CD4-positive, alpha-beta T cell (primary cell): ENCODE measurements around the gene NCAPG2. TPM values are rescaled to one million over a fixed set of nuclear protein-coding genes. Genes with fewer than 3 reads are reported as not detected.

Experiments used
- ATAC-seq: fragments of 200-7000 bp; cut with Tn5 transposase; one replicate; pipeline ENCODE4 v1.10.0; 2022; ENCODE audit warnings: mild to moderate bottlenecking; ENCODE audit not compliant: poor library complexity
- CTCF ChIA-PET: fragments of 350-600 bp; sonication (Branson Sonifier 250); formaldehyde crosslinking; loops from one replicate; lab custom pipeline; 2021; ENCODE audit warnings: antibody characterized with exemption, inconsistent platforms; lab: Charles Lee
- POLR2A ChIA-PET: fragments of 350-600 bp; sonication (Branson Sonifier 250); formaldehyde crosslinking; loops from one replicate; lab custom pipeline; 2021; ENCODE audit warnings: antibody characterized with exemption, inconsistent platforms; lab: Charles Lee
- DNase-seq, 14 experiments: peaks; one replicate each; pipeline ENCODE4 v3.0.0-alpha.2; 2013 to 2020; ENCODE audit warnings: mixed read lengths in 2 of 14
- H3K27ac ChIP-seq, 2 donors: one replicate each; pipeline versions ENCODE4 v1.5.1 to v1.7.0; 2013; ENCODE audit warnings: low read length in 2 of 2, low read depth in 1 of 2, mild to moderate bottlenecking in 1 of 2
- H3K27me3 ChIP-seq, 2 experiments: 1 replicate in 1 of 2; 2 replicates in 1 of 2; pipeline versions ENCODE4 v1.6.1 to v1.7.0; 2013; ENCODE audit warnings: low read length in 2 of 2, control low read depth in 1 of 2, mild to moderate bottlenecking in 1 of 2, moderate library complexity in 1 of 2; ENCODE audit not compliant: insufficient read depth in 2 of 2, control insufficient read depth in 1 of 2
- H3K36me3 ChIP-seq: one replicate; pipeline ENCODE4 v1.6.1; 2013; ENCODE audit warnings: low read length, control low read depth; ENCODE audit not compliant: insufficient read depth
- H3K4me1 ChIP-seq: one replicate; pipeline ENCODE4 v1.6.1; 2013; ENCODE audit warnings: low read length, control low read depth; ENCODE audit not compliant: insufficient read depth
- H3K4me3 ChIP-seq: one replicate; pipeline ENCODE4 v1.5.1; 2013; ENCODE audit warnings: mild to moderate bottlenecking, low read length, moderate library complexity
- H3K9me3 ChIP-seq, 2 experiments: 1 replicate in 1 of 2; 2 replicates in 1 of 2; pipeline versions ENCODE4 v1.6.1 to v1.7.0; 2013; ENCODE audit warnings: low read length in 2 of 2, mild to moderate bottlenecking in 2 of 2, control low read depth in 1 of 2, moderate library complexity in 1 of 2; ENCODE audit not compliant: control insufficient read depth in 1 of 2, insufficient read depth in 1 of 2
- H3K27ac Mint-ChIP-seq: one replicate; pipeline ENCODE4 v1.8.0; 2020; ENCODE audit warnings: mixed read lengths
- H3K27me3 Mint-ChIP-seq: one replicate; pipeline ENCODE4 v1.8.0; 2021; ENCODE audit warnings: mixed read lengths
- H3K36me3 Mint-ChIP-seq: one replicate; pipeline ENCODE4 v1.8.0; 2021; ENCODE audit warnings: low read depth, mixed read lengths
- H3K4me1 Mint-ChIP-seq: one replicate; pipeline ENCODE4 v1.8.0; 2021; ENCODE audit warnings: low read depth, mixed read lengths
- H3K4me3 Mint-ChIP-seq: one replicate; pipeline ENCODE4 v1.8.0; 2020; ENCODE audit warnings: mild to moderate bottlenecking, mixed read lengths
- H3K9me3 Mint-ChIP-seq: one replicate; pipeline ENCODE4 v1.8.0; 2020; ENCODE audit warnings: mixed read lengths
- CTCF ChIP-seq: fragments of 200-600 bp; IDR thresholded peaks from one replicate; pipeline ENCODE4 v1.8.0; 2022; ENCODE audit warnings: antibody characterized with exemption, mild to moderate bottlenecking
- intact Hi-C, 2 experiments: fragments of 100-400 bp; cut with DNase I in 1 of 2; cut with micrococcal nuclease in 1 of 2; formaldehyde crosslinking; loops; one replicate each; pipeline versions ENCODE4 v1.15.1 to v1.9.0; 2023 to 2025; cut with DNase I, micrococcal nuclease
- total RNA-seq, 174 experiments: library from RNA in 2 of 174; stranded (reverse) in 2 of 174; gene quantifications; one replicate each; pipeline ENCODE4 v1.2.3 and lab custom pipeline; 2021 to 2026

Gene NCAPG2
- total RNA-seq, 2 experiments from 2014 or later: 9.9 to 11.8 TPM

- peaks cover 47 to 51% of the 10 kb centered on the region in 2 experiments for H3K27me3 ChIP-seq
- no peak overlapping the region for H3K4me3 ChIP-seq
- Mint-ChIP-seq H3K9me3 (peaks cover 12% of the 10 kb centered on the region), H3K27ac (no peak overlapping the region), H3K27me3 (peaks cover 62% of the 10 kb centered on the region), H3K36me3 (no peaks in the 10 kb centered on the region), H3K4me3 (no peak overlapping the region), H3K4me1 (peaks cover 11% of the 10 kb centered on the region)
- intact Hi-C loops: no loop called here
- DNase-seq: no peak
- no peaks in the 10 kb centered on the region for H3K36me3 ChIP-seq
- ATAC-seq: no peak
- CTCF ChIA-PET: no interaction called here
- peaks cover 22% of the 10 kb centered on the region in 2 experiments for H3K9me3 ChIP-seq
- H3K27ac ChIP-seq: no peak overlapping the region
- TF ChIP-seq CTCF: no peak
- peaks cover 15% of the 10 kb centered on the region for H3K4me1 ChIP-seq
- POLR2A ChIA-PET: no interaction called here
These were observed 120.8 kb downstream of the NCAPG2 start for GRCh38 chr7:158583810-158584209.

DNA sequence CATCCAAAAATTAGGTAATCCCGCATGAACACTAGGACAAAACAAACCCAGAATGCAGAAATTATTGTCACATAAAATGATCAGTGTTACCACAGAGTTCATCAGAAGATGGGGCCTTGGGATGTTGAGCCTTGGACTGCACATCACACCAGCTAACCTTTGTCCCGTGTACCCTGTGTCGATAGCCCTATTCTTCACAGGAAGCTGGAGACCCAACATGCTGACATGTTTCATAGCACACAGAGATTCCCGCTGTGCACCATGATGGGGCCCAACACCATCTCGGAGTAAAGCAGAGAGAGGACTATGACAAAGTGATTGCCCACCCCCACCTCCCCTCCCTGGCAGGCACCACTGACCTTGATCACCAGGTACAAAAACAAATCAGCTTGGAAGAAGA lies 121.5 kb downstream of the NCAPG2 start:
- H3K27me3 Mint-ChIP-seq: peaks cover 58% of the 10 kb centered on the region
- intact Hi-C loops: no loop called here

GRCh38 chr7:158582089-158582456 lies 122.5 kb downstream of the NCAPG2 start:
- Histone ChIP-seq H3K4me3 (no peak overlapping the region), H3K27ac (no peak overlapping the region), H3K27me3 (peaks cover 41 to 49% of the 10 kb centered on the region in 2 experiments), H3K4me1 (peaks cover 15% of the 10 kb centered on the region), H3K36me3 (no peaks in the 10 kb centered on the region), H3K9me3 (peaks cover 17 to 22% of the 10 kb centered on the region in 2 experiments)
- CTCF ChIA-PET: no interaction called here
- peaks cover 12% of the 10 kb centered on the region for H3K9me3 Mint-ChIP-seq
- no peak overlapping the region for H3K4me3 Mint-ChIP-seq
- H3K27ac Mint-ChIP-seq: no peak overlapping the region
- TF ChIP-seq CTCF: no peak
- ATAC-seq (no peak), DNase-seq (no peak)
- peaks cover 8% of the 10 kb centered on the region for H3K4me1 Mint-ChIP-seq
- no peaks in the 10 kb centered on the region for H3K36me3 Mint-ChIP-seq
- peaks cover 58% of the 10 kb centered on the region for H3K27me3 Mint-ChIP-seq
- intact Hi-C loops: no loop called here
- POLR2A ChIA-PET: no interaction called here

More for the DNA sequence above, 121.5 kb downstream of the NCAPG2 start:
- Mint-ChIP-seq H3K36me3 (no peaks in the 10 kb centered on the region), H3K4me3 (no peak overlapping the region), H3K27ac (no peak overlapping the region), H3K4me1 (peaks cover 8% of the 10 kb centered on the region), H3K9me3 (peaks cover 12% of the 10 kb centered on the region)
- TF ChIP-seq CTCF: no peak
- Histone ChIP-seq H3K9me3 (peaks cover 17 to 22% of the 10 kb centered on the region in 2 experiments), H3K36me3 (no peaks in the 10 kb centered on the region), H3K4me1 (peaks cover 15% of the 10 kb centered on the region), H3K4me3 (no peak overlapping the region), H3K27ac (no peak overlapping the region), H3K27me3 (peaks cover 41 to 49% of the 10 kb centered on the region in 2 experiments)
- ChIA-PET POLR2A (no interaction called here), CTCF (no interaction called here)
- ATAC-seq: no peak
- DNase-seq: no peak
